ENCODE measurements around the gene KCNT2. TPM values are rescaled to one million over a fixed set of nuclear protein-coding genes. Genes with fewer than 3 reads are reported as not detected.
"Not testable (repeated sequence)": the region's sequence is repeated elsewhere in the genome, so short reads cannot be mapped to it uniquely, and the experiment has no call there.

Gene KCNT2
- total and polyA plus RNA-seq, 11 donors: 0.15 to 6.9 (median 0.57) TPM

DNA sequence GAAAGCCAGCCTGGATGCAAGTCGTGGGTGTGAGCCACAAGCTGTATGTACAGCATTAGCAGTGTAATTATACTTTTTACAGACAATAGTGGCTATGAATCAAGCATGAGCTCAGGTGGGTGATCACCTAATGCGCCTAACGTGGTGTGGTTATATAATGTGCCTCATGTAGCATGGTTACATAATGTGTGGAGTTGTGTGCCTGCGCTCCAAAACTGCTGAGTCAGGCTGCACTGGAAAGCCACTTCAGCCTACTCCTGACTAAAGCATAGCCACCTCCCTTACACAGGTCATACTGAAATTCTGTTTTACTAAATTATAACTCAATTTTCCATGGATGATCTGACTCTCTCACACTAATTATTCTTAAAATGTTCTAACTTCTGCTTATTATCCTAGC lies 69.8 kb downstream of the KCNT2 start:
- DNase-seq (no peak), ATAC-seq (no peak)
- no peaks in the 10 kb centered on the region for H3K36me3 ChIP-seq
- no peaks in the 10 kb centered on the region for H3K27me3 ChIP-seq
- intact Hi-C loops (cut with DNase I): no loop called here
- TF ChIP-seq, protein P1, sequence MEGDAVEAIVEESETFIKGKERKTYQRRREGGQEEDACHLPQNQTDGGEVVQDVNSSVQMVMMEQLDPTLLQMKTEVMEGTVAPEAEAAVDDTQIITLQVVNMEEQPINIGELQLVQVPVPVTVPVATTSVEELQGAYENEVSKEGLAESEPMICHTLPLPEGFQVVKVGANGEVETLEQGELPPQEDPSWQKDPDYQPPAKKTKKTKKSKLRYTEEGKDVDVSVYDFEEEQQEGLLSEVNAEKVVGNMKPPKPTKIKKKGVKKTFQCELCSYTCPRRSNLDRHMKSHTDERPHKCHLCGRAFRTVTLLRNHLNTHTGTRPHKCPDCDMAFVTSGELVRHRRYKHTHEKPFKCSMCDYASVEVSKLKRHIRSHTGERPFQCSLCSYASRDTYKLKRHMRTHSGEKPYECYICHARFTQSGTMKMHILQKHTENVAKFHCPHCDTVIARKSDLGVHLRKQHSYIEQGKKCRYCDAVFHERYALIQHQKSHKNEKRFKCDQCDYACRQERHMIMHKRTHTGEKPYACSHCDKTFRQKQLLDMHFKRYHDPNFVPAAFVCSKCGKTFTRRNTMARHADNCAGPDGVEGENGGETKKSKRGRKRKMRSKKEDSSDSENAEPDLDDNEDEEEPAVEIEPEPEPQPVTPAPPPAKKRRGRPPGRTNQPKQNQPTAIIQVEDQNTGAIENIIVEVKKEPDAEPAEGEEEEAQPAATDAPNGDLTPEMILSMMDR (IDR thresholded peaks at IDR 0.05): no peak
- TF ChIP-seq POLR2A (IDR thresholded peaks at IDR 0.05): no peak
- H3K4me1 ChIP-seq: peaks cover 0 to 4% (median 0%) of the 10 kb centered on the region in 12 donors
- 91 to 96% (median 93%) methylated on average over 4 of the region's 4 CpGs for WGBS, 4 donors
- peaks cover 0 to 22% (median 0%) of the 10 kb centered on the region in 12 donors for H3K9me3 ChIP-seq
- H3K27ac ChIP-seq: no peak overlapping the region
- no peak overlapping the region for H3K4me3 ChIP-seq

DNA sequence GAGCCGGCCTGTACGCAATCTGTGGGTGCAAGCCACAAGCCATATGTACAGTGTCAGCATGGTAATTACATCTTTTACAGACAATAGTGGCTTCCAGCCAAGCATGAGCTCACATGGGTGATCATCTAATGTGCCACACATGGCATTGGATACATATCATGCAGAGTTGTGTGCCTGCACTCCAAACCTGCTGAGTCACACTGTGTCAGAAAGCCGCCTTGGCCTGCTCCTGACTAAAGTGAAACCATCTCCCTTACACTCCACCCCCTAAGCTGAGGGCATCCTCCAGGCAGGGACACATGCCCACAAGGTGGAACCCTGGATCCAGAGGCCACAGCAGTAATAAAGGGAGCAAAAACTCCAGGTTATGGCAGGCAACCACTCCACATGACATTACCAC lies 72.5 kb downstream of the KCNT2 start:
- no peaks in the 10 kb centered on the region for H3K27me3 ChIP-seq
- intact Hi-C loops (cut with DNase I): no loop called here
- ATAC-seq: peak in 1 of 4 donors; percentile 24

DNA sequence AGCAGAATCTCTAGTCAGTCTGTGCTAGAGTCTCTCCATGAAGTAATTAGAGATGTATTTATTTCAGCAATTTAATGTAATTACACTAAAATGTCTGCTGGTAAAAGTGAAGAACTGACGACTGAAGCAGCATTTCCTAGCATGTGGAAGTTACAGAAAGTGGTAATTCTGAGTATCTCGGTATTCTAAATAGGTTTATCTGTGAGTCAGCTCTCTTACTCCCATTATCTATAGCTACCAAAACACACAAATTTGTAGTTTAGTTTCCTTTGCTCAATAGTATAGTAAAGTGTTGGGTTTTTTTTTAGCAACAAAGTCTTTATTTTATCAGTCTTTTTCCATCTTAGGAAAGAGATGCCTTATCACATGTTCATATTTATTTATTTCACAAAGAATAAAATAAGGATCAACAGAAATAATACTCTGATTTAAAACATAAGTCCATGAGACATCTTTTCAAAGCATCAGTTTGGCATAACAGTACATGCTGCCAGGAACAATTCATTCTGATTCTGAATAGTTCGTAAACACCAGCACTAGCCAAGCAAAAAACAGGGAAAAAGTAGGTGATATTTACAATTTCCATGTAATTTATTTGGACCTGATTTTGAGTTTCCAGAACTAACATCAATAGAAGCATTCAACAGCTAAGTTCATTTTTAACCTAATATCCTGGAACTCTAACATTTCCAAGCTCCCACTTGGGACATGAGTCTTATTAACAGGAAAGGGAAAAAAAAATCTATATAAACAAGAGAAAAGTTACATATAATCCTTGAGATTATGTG lies 76.3 kb downstream of the KCNT2 start:
- intact Hi-C loops (cut with DNase I): no loop called here
- TF ChIP-seq, protein P1 (IDR thresholded peaks at IDR 0.05): no peak
- ATAC-seq (peak in 1 of 4 donors; percentile 39), DNase-seq (no peak)
- no peaks in the 10 kb centered on the region for H3K36me3 ChIP-seq
- H3K4me1 ChIP-seq: peaks cover 0 to 9% (median 0%) of the 10 kb centered on the region in 12 donors
- H3K27me3 ChIP-seq: no peaks in the 10 kb centered on the region
- H3K27ac ChIP-seq: peak overlapping the region in 7 of 12 donors; percentile 7 to 82 (median 42)
- H3K9me3 ChIP-seq: peaks cover 0 to 18% (median 0%) of the 10 kb centered on the region in 12 donors
- H3K4me3 ChIP-seq: peak overlapping the region in 1 of 12 donors; percentile 11
- WGBS, 4 donors: 60 to 68% (median 68%) methylated on average over 3 of the region's 3 CpGs

More for the DNA sequence above, 72.5 kb downstream of the KCNT2 start:
- no peak for DNase-seq
- 67 to 83% (median 72%) methylated on average over 3 of the region's 3 CpGs for WGBS, 4 donors
- Histone ChIP-seq H3K4me1 (peaks cover 0 to 13% (median 0%) of the 10 kb centered on the region in 12 donors), H3K36me3 (no peaks in the 10 kb centered on the region), H3K4me3 (no peak overlapping the region), H3K27ac (no peak overlapping the region), H3K9me3 (peaks cover 0 to 22% (median 0%) of the 10 kb centered on the region in 12 donors)
- TF ChIP-seq, protein P1 (IDR thresholded peaks at IDR 0.05): no peak
- TF ChIP-seq POLR2A (IDR thresholded peaks at IDR 0.05): no peak

DNA sequence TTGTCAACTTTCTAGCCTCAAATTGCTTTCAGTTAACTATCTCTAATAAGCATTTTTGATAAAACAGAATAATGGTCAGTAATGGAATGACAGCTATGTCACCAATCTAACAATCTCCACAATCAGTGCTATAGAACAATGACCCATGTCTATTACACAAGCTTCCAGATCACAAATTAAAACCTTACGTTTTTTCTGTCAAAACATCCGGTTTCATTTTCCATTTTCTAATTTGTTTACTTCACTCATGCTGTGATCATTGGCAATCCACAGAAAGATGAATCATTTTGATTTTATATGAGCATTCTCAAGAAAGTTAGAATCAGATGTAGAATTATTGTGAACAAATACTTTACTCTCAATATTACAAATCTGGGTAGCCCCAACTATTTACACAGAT lies 80.3 kb downstream of the KCNT2 start:
- DNase-seq (no peak), ATAC-seq (no peak)
- TF ChIP-seq POLR2A (IDR thresholded peaks at IDR 0.05): no peak
- TF ChIP-seq, protein P1 (IDR thresholded peaks at IDR 0.05): no peak
- intact Hi-C loops (cut with DNase I): no loop called here
- no peaks in the 10 kb centered on the region for H3K9me3 ChIP-seq
- H3K4me1 ChIP-seq: peaks cover 0 to 9% (median 0%) of the 10 kb centered on the region in 12 donors
- H3K27ac ChIP-seq: no peak overlapping the region
- H3K36me3 ChIP-seq: no peaks in the 10 kb centered on the region
- no peaks in the 10 kb centered on the region for H3K27me3 ChIP-seq
- 58 to 76% (median 67%) methylated on average over 2 of the region's 2 CpGs for WGBS, 4 donors
- H3K4me3 ChIP-seq: no peak overlapping the region

DNA sequence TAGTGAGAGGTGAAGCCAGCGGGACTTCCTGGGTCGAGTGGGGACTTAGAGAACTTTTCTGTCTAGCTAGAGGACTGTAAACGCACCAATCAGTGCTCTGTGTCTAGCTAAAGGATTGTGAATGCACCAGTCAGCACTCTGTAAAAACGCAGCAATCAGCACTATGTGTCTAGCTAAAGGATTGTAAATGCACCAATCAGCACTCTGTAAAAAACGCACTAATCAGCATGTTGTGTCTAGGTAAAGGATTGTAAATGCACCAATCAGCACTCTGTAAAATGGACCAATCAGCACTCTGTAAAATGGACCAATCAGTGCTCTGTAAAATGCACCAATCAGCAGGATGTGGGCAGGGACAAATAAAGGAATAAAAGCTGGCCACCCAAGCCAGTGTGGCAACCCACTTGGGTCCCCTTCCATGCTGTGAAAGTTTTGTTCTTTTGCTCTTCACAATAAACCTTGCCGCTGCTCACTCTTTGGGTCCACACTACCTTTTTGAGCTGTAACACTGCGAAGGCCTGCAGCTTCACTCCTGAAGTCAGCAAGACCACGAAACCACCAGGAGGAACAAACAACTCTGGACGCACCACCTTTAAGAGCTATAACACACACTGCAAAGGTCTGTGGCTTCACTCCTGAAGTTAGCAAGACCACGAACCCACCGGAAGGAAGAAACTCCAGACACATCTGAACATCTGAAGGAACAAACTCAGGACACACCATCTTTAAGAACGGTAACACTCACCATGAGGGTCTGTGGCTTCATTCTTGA lies 85.5 kb downstream of the KCNT2 start:
- ATAC-seq; H3K4me1 ChIP-seq; H3K4me3 ChIP-seq; intact Hi-C loops (cut with DNase I); DNase-seq; H3K27ac ChIP-seq; H3K36me3 ChIP-seq; H3K27me3 ChIP-seq: not testable (repeated sequence)
- 90 to 95% (median 93%) methylated on average over 12 of the region's 12 CpGs for WGBS, 4 donors
- H3K9me3 ChIP-seq: peaks cover 0 to 33% (median 0%) of the 10 kb centered on the region in 12 donors

All from heart left ventricle (tissue), 16 donors.